ENCODE data around the gene EYS. TPM values are rescaled to one million over a fixed set of nuclear protein-coding genes. Genes with fewer than 3 reads are reported as not detected.
A peak's percentile ranks its signal among the peaks of the same experiment; 100 is the strongest.

Gene EYS
- total RNA-seq, 3 donors from 2014 or later: 0.16 to 0.61 (median 0.60) TPM

DNA sequence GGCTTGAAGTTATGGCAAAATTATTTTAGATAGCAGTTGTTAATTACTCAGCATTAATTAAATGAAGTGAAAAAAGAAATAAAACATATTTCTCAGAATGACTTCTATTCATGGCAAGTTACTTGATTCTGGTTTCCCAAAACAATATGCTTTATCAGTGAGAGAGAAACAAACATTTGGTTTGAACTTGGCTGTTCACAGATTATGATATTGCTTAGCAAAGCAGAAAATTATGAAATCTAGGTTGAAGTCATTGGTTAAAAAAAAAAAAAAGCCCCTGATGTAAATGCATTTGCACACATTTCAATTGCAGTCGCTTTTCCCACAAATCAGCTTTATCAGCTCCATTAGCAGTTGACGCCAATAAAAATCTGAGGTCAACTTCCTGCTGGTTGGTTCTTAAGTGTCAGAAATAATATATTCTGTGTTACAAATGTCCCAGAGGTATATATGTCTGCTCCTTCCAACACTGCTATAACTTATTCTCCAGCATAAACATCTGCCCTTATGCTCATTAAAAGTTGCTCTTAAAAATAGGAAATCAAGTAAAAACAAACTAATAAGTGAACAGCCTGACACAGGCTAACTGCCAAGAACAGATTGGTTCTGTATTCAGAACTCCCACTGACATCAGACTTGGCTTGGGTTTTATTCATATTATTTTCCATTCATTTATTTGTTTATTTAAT is 1796.0 kb downstream of the EYS start:
- Histone ChIP-seq H3K9me3 (no peaks in the 10 kb centered on the region), H3K4me3 (no peak overlapping the region), H3K4me1 (ENCODE audit: low read depth) (no peaks in the 10 kb centered on the region), H3K36me3 (ENCODE audit: low read depth) (no peaks in the 10 kb centered on the region)
- DNase-seq (no peak), ATAC-seq (no peak)
- TF ChIP-seq, protein P1, sequence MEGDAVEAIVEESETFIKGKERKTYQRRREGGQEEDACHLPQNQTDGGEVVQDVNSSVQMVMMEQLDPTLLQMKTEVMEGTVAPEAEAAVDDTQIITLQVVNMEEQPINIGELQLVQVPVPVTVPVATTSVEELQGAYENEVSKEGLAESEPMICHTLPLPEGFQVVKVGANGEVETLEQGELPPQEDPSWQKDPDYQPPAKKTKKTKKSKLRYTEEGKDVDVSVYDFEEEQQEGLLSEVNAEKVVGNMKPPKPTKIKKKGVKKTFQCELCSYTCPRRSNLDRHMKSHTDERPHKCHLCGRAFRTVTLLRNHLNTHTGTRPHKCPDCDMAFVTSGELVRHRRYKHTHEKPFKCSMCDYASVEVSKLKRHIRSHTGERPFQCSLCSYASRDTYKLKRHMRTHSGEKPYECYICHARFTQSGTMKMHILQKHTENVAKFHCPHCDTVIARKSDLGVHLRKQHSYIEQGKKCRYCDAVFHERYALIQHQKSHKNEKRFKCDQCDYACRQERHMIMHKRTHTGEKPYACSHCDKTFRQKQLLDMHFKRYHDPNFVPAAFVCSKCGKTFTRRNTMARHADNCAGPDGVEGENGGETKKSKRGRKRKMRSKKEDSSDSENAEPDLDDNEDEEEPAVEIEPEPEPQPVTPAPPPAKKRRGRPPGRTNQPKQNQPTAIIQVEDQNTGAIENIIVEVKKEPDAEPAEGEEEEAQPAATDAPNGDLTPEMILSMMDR (IDR thresholded peaks at IDR 0.05): no peak
- intact Hi-C loops (cut with DNase I, micrococcal nuclease): no loop called here

DNA sequence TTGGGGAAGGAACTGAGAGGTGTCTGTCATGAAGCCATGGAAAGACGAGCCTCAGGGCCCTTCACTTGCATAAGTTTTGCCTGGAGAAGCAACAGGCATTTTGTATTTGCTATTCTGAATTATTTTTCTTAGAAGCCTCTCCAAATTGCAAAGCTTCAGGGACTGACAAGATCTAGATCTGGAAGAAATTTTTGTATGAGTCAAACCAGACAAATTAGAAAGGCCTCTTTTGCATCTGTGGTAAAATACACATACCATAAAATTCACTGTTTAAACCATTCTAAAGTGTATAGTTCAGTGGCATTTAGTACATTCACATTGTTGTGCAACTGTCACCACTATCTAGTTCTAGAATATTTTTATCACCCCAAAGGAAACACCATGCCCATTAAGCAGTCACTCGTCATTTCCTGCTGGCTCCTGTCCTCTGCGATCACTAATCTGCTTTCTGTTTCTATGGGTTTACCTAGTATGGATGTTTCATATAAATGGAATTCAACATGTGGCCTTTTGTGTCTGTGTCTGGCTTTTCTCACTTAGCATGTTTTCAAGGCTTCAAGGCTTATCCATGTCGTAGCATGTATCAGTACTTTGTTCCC is 1802.3 kb downstream of the EYS start:
- Histone ChIP-seq H3K4me3 (no peak overlapping the region), H3K36me3 (ENCODE audit: low read depth) (no peaks in the 10 kb centered on the region), H3K4me1 (ENCODE audit: low read depth) (no peaks in the 10 kb centered on the region), H3K9me3 (no peaks in the 10 kb centered on the region)
- intact Hi-C loops (cut with DNase I, micrococcal nuclease): loop anchor here in 1 of 2 donors (5.0 kb wide), 1 partner anchor 712 kb away; no protein-coding TSS in a partner anchor
- ATAC-seq (peak; percentile 55), DNase-seq (no peak)
- TF ChIP-seq, protein P1 (IDR thresholded peaks at IDR 0.05): no peak

DNA sequence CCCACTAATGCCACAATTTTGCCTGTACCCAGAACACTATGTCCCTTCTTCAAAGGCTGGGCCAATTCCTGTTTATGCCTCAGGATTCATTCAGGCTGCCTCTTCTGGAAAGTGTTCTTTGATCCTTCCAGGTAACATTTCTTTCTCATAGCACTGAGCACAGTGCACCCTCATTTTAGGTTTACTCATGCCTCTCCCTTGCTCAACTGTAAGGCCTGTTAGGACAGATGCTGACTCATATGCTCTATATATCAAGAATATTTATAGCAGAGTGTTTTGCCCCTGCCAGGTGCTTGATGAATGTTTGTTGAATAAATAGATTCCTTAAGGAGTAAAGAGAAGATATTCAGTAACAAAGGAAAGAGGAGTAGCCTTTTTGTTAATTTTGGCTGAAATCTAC is 1807.5 kb downstream of the EYS start:
- ATAC-seq (no peak), DNase-seq (no peak)
- H3K36me3 ChIP-seq (ENCODE audit: low read depth): no peaks in the 10 kb centered on the region
- no peaks in the 10 kb centered on the region for H3K9me3 ChIP-seq
- no peak overlapping the region for H3K4me3 ChIP-seq
- H3K4me1 ChIP-seq (ENCODE audit: low read depth): no peaks in the 10 kb centered on the region
- TF ChIP-seq, protein P1 (IDR thresholded peaks at IDR 0.05): no peak
- intact Hi-C loops (cut with DNase I, micrococcal nuclease): no loop called here

DNA sequence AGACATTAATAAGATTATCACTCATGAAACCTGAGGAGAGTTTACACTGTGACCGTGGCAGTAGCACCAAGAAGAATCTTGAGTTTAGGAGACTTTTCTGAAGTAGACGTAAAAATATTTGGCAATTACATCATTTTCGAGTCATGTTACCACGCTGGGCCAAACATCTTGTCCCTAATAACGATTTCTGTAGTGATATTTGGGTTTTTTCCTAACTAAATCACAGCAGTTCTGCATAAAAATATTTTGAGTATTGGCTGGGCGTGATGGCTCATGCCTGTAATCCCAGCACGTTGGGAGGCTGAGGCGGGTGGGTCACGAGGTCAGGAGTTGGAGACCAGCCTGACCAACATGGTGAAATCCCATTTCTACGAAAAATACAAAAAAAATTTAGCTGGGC is 1809.1 kb downstream of the EYS start:
- Histone ChIP-seq H3K4me3 (no peak overlapping the region), H3K9me3 (no peaks in the 10 kb centered on the region), H3K36me3 (ENCODE audit: low read depth) (no peaks in the 10 kb centered on the region), H3K4me1 (ENCODE audit: low read depth) (no peaks in the 10 kb centered on the region)
- ATAC-seq: no peak
- TF ChIP-seq, protein P1 (IDR thresholded peaks at IDR 0.05): no peak
- intact Hi-C loops (cut with DNase I, micrococcal nuclease): no loop called here
- DNase-seq: no peak

DNA sequence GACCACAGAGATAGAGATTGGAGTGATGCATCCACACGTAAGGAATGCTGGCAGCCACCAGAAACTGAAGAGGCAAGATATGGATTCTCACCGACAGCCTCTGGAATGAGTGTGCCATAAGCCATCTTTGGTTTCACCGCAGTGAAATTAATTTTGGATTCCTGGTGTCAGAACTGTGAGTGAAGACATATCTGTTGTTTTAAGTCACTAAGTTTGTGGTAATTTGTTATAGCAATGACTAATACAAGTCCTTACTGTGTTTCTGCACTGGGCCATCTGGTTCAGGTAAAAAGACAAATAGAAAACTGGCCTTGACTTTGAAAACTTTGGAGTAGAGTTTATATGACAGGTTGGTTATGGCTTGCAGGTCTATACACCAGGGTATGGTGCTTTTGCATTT is 1809.6 kb downstream of the EYS start:
- DNase-seq: no peak
- intact Hi-C loops (cut with DNase I, micrococcal nuclease): no loop called here
- no peak for ATAC-seq

More for the DNA sequence above, 1809.6 kb downstream of the EYS start:
- TF ChIP-seq, protein P1 (IDR thresholded peaks at IDR 0.05): no peak
- no peaks in the 10 kb centered on the region for H3K4me1 ChIP-seq (ENCODE audit: low read depth)
- H3K9me3 ChIP-seq: no peaks in the 10 kb centered on the region
- H3K4me3 ChIP-seq: no peak overlapping the region
- H3K36me3 ChIP-seq (ENCODE audit: low read depth): no peaks in the 10 kb centered on the region

Data from mucosa of descending colon (tissue), 3 donors.